Measurements from ENCODE around the gene KCNN4. TPM values are rescaled to one million over a fixed set of nuclear protein-coding genes. Genes with fewer than 3 reads are reported as not detected.

Gene KCNN4
- total RNA-seq, 1 donor = 0.43 TPM

DNA sequence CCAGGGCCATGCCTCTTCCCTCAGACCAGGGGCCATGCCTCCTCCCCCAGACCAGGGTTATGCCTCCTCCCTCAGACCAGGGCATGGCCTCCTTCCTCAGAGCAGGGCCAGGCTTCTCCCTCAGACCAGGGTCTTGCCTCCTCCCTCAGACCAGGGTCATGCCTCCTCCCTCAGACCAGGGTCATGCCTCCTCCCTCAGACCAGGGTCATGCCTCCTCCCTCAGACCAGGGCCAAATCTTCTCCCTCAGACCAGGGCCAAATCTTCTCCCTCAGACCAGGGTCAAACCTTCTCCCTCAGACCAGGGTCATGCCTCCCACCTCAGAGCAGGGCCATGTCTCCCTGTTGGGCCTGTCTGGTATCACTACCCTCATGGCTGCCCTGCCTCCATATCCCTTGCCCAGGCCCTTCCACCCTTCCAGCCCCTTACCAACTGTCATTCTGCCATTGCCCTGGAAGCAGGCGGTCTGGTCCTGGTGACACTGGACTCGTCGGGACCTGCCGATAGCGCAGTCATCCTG lies 17.3 kb upstream of the KCNN4 start:
- peak overlapping the region; percentile 58 for H3K4me3 ChIP-seq (ENCODE audit: low read depth, low read length)
- no peak for TF ChIP-seq CTCF (IDR thresholded peaks at IDR 0.05; ENCODE audit: insufficient read depth, low read depth, low read length)
- DNase-seq (ENCODE audit: low read depth) = no peak

GRCh38 chr19:43797556-43797955 lies 16.8 kb upstream of the KCNN4 start:
- H3K4me3 ChIP-seq (ENCODE audit: low read depth, low read length) = no peak overlapping the region
- DNase-seq (ENCODE audit: low read depth) = no peak
- no peak for TF ChIP-seq CTCF (IDR thresholded peaks at IDR 0.05; ENCODE audit: insufficient read depth, low read depth, low read length)

GRCh38 chr19:43797118-43797517 lies 16.3 kb upstream of the KCNN4 start:
- H3K4me3 ChIP-seq (ENCODE audit: low read depth, low read length) = no peak overlapping the region
- no peak for TF ChIP-seq CTCF (IDR thresholded peaks at IDR 0.05; ENCODE audit: insufficient read depth, low read depth, low read length)
- DNase-seq (ENCODE audit: low read depth) = no peak

- no peak for TF ChIP-seq CTCF (IDR thresholded peaks at IDR 0.05; ENCODE audit: insufficient read depth, low read depth, low read length)
- DNase-seq (ENCODE audit: low read depth) = no peak
- no peak overlapping the region for H3K4me3 ChIP-seq (ENCODE audit: low read depth, low read length)
Observed at GRCh38 chr19:43790587-43790986, 9.8 kb upstream of the KCNN4 start.

DNA sequence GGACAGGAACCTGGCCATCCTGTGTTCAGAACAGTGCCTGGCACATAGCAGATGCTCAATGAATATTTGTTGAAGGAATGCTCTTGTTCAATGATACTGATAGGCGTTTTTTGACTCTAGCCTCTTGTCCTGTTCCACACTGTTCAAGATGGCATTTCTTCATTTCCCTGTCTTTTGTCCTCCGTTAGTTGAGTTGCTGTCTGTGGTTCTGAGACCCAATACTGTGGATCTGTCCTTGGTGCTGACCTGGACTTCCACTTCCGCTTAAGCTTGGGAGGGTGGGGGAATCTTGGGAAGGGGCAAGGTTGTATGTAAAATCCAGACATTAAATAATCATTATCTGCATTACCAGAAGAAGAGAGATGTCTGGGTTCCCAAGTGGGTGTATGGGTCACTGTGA lies 8.3 kb upstream of the KCNN4 start:
- H3K4me3 ChIP-seq (ENCODE audit: low read depth, low read length) = no peak overlapping the region
- peak; percentile 55 for DNase-seq (ENCODE audit: low read depth)
- no peak for TF ChIP-seq CTCF (IDR thresholded peaks at IDR 0.05; ENCODE audit: insufficient read depth, low read depth, low read length)

- no peak for DNase-seq (ENCODE audit: low read depth)
- no peak for TF ChIP-seq CTCF (IDR thresholded peaks at IDR 0.05; ENCODE audit: insufficient read depth, low read depth, low read length)
Observed at GRCh38 chr19:43786665-43787064, 5.9 kb upstream of the KCNN4 start.

More at GRCh38 chr19:43786665-43787064, 5.9 kb upstream of the KCNN4 start:
- no peak overlapping the region for H3K4me3 ChIP-seq (ENCODE audit: low read depth, low read length)

All from fibroblast of villous mesenchyme (primary cell).